IPS-NIHi7 (cell line): ENCODE results near the gene SUDS3.
A peak's percentile ranks its signal among the peaks of the same experiment; 100 is the strongest.

Experiments used
- DNase-seq: peaks from one replicate; pipeline ENCODE4 v3.0.0; 2012; ENCODE audit warnings: mixed read lengths; ENCODE audit errors: extremely low spot score

SUDS3 gene

DNA sequence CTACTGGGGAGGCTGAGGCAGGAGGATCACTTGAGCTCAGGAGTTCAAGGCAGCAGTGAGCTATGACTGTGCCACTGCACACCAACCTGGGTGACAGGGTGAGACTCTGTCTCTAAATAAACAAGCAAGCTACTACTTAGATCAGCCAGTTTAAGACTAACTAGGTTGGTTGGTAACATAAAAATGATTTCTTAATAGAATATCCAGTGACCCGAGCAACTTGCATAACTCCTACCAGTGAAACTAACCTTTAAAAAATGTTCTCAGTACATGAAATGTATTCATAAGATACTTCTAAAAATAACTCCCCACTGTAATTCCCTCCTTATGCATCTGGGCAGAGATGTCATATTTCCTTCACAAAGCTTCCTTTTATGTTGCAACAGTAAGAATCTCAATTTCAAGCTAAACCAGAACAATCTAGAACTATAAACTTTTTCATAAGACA is 19.5 kb upstream of the SUDS3 start:
- DNase-seq: no peak

DNA sequence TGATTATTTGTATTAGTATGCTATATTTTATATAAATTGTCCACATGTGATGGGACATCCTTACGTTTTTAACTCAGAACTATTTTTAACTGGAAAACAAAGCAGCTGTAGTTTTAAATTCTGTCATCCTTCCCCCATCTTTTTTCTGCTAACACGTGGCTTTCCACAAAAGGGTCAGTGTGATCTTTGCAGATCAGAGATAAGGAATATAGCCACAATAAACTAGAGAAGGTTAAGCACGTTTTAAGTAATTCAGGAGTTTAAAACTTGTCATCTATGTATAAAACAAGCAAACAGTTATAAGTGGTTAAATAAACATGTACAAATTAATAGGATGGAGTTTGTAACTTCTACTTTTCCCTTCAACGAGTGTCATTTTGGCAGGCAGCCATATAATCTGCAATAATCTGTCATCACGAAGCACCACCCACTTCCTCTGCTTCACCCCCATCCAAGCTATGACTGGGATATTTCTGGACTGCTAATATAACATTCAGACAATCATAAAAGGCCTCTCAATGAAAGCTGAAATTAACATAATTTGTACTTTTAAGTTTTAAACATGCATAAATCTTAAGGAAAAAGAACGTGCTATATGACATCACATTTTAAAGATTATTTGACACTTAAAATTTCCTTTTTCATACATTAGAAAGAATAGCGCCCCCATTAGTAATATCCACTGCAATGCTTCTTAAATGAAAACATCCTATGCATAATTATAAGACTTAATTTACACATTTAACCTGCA is 18.9 kb upstream of the SUDS3 start:
- DNase-seq: no peak

DNA sequence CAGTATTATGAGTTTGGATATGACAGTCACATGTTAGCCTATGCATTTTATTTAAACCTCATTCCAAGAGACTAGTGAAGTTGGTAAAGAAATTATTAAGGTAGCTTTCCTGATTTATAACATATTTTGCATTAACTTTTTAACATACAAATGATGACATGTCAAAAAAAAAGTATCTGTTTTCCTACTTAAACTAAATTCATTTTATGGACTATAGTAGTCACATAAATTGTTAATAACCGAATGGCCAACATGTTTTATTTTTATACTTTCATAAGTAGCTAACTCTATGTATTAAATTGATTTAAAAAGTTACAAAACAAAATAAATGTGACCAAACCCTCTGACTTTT is 18.4 kb upstream of the SUDS3 start:
- no peak for DNase-seq

DNA sequence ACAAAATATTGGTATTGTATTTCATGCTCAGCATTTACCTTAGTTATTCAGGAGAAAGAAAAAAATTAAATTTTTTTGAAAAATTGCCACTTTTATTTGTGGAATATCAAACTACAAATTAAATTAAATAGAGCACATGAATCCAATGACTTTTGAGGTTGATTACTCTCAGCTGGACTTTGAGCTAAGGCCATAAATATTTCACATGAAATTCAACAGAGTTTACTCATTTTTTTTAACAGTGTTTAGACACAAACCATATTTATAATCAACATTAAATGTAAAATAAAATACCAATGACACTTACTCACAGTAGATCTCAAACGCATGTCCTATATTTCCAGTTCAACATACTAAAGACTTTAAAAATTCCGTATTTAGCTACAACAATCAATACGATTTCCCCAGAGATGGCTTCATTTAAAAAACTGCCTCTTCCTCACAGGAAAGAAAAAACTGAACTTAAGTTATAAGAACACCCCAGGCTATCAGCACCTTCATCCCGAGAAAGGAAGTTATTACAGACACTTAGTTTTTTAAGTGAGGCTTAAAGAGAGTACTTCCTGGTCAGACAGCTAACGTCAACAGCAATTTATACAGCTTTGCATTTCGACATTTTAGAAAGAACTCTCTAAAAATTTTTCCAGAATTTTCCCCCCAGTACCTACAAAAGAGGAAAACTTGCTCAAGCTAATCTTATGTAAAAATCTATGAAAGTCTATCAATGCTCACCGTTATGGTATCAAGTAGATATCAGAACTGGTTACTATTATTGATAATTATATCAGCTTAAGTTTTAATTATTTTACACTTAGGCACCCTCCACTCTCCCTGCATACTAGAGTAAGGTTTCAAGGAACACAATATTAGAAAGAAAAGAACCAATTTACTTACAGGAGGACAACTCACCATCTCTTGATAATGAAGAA is 17.5 kb upstream of the SUDS3 start:
- no peak for DNase-seq

DNA sequence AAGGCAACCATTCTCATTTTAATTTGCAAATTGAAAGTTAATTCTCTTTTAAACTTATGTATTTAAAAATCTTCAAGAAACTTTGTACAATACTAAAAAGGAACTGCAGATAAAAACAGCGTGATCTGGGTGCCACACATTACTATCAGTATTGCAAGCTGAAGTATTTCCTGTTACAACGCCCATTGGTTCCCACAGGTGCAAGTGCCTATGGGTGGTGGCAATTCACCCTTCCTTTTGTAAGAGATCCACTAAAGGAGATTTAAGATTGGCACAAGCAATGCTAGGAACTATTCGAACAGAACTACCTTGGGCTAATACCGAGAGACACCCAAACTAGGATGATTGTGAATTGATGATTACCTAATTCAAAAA is 16.8 kb upstream of the SUDS3 start:
- no peak for DNase-seq

DNA sequence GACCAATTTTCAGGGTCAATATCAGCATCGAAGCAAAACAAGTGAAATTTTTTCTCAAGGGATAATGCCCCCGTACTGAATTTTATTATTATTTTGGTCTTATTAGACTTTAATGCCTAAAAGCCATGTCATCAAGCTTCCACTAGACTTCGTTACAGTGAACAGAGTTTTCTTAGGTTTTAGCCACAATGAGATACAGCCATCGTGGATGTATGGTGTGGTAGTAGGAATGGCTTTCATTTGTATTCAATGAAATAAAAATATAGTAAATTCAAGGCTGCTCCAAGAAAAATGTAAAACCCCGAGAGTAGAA is 15.3 kb upstream of the SUDS3 start:
- DNase-seq: no peak

DNA sequence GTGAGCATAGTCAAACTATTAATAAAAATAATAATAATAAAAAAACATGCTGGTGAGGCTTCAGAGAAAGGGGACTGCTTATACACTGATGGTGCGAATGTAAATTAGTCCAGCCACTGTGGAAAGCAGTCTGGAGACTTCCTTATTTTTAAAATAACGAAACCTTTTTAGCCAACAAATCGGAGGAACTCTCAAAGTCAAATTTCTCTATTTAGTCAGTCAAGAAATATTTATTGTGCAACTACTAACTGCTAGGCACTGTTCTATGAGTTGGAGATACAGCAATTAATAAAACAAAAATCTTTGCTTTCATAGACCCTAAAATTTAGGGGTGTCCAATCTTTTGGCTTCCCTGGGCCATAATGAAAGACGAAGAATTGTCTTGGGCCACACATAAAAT is 14.5 kb upstream of the SUDS3 start:
- no peak for DNase-seq

DNA sequence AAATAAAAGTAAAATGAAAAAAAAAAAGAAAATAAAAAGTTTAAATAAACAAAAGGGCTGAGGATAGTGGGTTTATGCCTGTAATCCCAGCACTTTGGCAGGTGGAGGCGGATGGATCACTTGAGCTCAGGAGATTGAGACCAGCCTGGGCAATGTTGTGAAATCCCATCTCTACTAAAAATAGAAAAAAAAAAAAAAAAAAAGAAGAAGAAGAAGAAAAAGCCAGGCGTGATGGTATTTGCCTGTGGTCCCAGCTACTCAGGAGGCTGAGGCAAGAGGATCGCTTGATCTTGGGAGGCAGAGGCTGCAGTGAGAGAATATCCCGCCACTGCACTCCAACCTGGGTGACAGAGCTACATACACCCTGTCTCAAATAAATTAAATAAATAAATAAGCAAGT is 7.5 kb upstream of the SUDS3 start:
- DNase-seq: no peak

DNA sequence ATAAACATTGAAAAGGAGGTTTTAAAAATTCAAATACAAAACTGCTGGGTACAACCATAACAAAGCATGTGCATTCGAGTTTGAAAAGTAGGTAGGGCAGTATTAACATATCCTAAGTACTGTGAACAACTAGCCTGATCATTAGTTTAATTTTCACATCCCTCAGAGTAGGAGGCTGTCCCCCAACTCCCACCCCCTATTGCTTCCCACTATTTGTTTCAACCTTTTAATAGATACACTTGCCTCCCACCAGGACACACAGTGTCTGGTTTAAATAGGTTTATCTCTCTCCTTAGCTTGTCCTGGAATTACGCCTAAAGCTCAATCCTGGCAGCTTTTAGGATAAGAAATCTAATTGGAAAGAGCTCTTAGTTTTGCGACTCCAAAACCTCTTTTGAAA is 5.8 kb upstream of the SUDS3 start:
- no peak for DNase-seq

DNA sequence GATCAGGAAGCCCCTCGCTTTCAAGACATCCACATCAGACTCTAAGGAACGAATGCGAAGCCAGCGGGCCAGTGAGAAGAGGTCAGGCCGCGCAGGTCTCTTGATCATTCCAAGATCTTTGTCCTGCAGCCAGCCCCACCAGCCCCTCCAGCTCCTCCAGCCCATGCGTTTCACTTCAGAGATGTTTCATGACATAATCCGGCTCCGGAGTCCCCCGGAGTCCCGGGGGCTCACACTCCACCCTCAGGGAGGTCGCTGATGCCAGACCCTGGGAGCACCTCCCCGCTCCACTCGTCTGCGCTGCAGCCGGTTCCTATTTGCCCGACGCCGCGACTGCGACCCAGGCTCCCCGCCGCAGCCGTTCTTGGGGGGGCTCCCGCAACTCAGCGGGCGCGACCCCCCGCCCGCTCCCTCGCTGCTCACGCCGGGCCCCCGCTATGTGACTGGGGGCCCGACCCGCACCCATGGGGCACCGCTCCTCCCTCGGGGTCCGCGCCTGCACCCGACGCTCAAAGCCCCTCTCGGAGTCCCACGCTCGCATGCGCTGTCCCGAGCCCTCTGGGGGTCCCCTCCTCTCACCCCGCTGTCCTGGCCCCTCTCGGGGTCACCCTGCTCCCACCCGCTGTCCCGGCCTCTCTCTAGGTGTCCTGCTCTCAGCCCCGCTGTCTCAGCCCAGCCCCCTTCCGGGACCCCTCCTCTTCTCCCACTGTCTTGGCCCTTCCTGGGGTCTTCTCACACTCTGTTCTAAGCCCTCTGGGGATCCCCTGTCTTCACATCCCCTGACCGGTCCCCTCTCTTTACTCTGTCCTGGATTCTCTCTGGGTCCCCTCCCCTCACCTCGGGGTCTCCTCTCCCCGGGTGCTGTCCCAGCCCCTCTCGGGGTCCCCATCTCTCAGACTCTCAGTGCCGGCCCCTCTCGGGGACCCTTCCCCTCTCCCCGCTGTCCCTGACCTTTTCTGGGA is 4.8 kb upstream of the SUDS3 start:
- DNase-seq: peak; percentile 31

DNA sequence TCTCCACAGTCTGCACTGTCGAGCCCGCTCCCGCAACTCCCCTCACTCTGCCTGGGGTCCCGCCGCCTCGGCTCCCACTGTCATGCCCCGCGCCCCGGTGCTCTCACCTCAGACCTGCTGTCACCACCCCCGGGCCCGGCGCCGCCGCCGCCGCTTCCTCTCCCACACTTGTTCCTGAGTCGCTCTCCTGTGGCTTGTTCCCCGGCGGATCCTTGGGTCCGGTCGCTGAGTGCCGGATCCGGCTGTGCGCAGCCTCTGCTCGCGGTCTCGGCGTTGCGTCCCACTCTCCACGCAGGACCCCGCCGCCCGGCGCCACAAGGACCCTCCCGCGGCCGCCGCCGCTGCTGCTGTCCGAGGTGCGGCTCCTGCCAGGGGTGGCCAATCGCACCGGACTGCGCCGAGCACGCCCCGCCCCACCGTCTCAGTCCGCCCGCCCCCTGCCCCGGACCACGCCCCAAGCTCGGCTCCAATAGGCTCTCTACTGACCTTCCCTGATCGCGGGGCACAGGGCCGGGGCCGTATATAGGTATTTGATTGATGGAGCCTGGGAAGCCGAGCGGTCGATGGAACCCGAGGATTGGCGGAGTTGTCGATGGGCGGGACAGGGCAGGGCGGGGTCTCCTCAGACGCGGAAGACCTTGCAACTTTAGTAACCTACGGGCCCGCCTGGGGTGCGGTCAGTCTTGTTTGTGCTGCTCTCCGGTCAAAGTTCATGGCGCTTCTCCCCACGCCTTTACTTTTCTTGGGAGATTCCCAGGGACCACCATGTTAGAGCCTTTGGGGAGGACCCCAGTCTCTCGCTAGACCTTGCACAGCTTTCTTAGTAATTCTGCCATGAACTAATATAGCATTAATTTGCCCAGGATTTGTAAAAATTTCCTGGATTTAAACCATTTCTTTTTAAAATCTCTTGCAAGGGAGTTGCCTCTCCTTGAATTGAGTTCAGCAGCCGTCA is 3.5 kb upstream of the SUDS3 start, which contains the start of gene TAOK3:
Gene TAOK3 (minus strand): TSS at position 367 of the 955 bp plus-strand sequence. CDS start 117,340 bp downstream, outside the sequence.
- peak; percentile 97 for DNase-seq

DNA sequence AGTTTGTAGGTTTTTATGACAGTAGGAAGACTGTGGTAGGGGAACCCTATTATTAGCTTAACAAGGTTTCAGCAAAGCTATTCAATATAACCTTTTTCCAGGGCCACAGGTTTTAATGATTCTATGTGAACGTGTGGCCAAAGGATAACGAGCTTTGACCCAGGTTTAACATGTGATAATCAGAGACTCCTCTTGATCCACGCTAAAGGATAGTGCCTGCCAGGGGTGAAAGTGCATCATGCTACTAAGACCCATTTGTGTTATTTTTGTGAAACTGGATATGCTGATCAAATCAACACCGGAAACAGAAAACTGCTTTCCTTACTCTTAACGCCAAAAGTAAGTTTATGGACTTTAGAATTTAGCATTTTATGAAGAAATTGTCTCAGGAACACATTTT is 2.7 kb upstream of the SUDS3 start:
- DNase-seq: no peak

DNA sequence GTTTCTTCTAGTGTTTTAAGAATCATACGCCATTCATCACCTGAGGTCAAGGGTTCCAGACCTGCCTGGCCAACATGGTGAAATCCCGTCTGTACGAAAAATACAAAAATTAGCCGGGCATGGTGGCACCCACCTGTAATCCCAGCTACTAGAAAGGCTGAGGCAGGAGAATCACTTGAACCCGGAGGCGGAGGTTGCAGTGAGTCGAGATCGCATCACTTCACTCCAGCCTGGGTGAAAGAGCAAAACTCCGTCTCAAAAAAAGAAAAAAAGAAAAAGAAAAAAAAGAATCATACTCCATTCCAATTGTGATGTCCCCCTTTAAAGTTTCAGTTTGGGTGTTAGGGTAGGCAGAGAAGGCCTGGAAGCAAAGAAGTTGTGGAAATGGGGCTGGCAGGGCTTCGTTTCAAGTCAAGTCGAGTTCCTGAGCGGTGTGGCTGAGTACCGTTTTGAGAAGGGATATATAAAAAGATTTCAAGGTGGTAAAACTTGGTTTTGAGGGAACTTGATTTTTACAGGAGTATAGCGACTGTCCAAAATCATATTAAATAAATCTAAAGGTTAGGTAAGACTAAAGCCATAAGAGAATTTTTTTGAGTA is 2.1 kb upstream of the SUDS3 start:
- DNase-seq: no peak

DNA sequence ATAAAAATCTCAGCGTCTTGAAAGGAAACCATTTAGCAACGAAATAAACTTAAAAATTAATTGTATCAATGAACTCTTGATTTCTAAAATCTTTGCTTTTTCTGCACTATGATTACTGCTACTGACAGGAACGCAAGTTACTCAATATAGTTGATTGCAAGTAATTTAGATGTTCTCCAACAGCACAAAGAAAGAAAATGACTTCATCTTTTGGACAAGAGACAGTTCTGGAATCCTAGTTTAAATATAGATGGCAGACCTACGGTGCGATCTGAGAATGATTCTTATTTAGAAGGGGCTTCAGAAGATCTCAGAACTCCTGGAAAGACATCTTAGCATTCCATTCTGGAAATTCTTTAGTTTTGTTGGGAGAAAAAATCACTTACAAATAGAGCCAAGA is 1.4 kb upstream of the SUDS3 start:
- DNase-seq: no peak

DNA sequence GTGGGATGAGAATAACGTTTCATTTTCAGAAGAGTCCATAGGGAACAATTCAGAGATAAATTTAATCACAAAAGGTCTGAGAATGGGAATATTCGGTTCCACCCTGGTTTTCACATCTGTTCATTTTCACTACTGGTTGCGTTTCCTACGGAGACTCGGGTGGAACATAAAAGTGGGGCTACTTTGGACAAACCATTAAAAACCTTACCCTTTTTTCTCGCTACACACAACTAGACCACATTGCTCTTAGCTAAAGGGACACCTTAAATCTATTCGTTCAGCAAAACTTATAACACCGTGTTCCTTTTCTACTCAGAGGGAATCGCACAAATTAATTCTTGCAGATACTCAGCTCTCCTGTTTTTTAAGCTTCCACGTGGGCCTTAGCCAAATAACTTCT is 1.0 kb upstream of the SUDS3 start:
- no peak for DNase-seq

DNA sequence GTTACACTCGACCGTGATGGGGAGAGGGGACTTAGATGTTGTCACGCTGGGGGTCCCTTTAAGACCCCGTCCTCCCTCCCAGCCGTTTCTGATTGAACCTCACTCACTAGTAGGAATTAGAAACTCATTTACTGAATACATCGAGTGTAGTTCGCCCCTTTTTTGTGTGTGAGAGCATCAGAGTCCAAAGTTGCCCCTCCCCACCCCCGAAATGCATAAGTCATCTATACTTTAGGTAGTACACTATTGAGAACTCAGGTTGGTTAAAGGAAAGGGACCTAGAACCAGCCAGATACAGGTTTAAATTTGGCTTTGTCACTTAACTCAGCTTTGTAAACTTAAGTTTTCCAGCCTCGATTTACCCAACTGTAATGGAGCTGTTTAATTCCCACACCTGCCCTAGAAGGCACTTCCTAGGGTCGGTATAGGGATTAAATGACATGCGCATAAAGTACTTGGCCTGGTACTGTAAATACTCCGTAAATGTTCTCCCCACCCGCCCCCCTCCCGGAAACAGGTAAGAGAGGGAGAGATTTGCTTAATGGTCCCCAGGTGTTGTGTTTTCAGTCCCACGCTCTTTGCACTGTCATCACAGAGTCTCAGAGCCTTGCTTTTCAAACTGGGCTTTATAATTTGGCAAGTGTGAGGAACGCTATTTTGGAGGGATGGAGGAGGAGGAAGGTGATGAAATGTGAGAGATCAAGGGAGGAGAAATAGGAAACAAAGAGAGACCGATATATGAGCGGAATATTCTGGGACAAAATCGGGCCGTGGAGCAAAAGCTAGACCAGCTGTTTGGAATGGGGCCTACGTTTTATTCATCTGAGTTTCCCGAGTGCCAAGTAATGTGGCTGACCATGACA is 897 bp downstream of the SUDS3 start:
- peak; percentile 14 for DNase-seq

DNA sequence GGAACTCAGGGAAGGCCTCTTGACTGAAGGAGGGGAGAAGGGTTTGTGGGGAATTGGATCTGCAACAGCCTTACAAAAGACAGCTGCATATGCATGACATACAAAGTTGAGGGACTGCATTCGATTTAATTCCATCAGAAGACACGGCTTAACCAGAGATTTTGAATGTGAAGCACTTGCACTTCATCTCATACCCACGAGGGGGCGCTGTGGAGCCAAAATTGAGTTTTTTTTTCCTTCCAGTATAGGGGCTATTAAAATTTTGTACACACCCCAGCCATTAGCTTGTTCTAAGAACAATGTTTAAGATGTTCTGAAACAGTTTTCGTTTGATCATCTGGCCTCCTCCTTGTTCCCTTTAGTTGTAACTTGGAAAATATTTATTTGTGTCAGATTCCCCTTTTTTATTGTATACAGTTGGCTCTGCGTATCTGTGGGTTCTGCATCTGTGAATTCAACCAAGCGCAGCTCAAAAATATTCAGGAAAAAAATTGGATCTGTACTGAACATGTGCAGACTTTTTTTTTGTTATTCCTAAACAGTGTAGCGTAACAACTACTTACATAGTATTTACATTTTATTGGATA is 1.6 kb downstream of the SUDS3 start:
- DNase-seq: peak; percentile 57

DNA sequence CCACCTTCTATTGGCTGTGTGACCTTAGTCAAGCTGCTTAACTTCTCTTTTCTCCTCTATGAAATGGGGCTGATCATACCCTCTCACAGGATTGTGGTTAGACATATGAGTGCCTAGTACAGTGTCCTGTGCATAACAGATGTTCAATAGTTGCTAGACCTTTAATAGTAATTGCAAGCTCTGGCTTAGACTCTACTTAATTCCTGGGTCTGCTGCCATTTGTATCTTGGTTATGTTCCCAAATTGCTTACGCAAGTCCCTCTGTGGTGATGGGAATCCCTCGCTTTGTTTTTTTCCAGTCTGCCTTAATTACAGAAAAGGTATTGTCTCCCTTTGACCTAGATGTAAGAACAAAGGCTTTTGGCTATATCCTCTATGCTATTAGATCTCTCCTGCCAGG is 15.1 kb downstream of the SUDS3 start:
- no peak for DNase-seq

DNA sequence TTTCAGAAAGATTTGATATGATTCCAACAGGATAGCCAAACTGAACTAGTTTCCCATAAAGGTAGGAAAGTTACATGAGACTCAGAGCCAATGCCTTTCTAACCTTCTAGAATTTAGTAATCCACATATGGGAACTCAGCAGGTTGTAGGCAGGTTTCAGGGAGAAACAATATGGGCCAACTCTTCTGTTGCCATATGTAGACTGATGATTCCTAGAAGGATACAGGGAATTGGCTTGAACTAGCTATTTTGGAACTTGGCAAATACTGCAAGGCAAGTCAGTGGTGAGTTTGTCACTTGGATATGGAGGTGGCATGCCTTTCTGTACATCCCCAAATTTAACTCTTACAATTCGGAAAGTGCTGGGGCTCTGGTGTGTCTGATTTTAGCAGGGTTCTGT is 15.5 kb downstream of the SUDS3 start:
- DNase-seq: no peak
